IPS-11a (cell line): Measurements from ENCODE around the gene WDR46.
"Not testable (repeated sequence)": the region's sequence is repeated elsewhere in the genome, so short reads cannot be mapped to it uniquely, and the experiment has no call there.

Experiments used
- H3K4me3 ChIP-seq: one replicate; pipeline ENCODE4 v1.5.1; 2013; ENCODE audit warnings: low read depth, low read length, control low read depth

WDR46 gene

DNA sequence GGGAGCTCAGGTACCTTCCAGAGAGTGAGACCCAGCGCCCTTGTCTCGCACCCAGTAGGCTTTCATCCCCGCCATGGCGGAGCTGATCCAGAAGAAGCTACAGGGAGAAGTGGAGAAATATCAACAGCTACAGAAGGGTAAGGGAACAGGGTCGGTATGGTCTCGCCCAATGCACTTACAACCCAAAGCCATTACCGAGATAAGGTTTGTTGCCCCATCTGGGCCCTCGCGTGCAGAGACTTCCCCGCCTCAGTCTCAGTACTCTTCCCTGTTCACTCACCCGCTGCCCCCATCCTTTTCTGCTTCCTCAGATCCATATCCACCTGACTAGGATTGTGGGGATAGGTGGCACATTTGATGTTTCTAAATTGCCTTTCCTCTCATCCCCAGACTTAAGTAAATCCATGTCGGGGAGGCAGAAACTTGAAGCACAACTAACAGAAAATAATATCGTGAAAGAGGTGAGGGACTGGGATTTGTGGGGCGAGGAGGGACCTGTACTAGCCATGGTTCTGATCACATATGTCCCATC is 811 bp upstream of the WDR46 start:
- peak overlapping the region; percentile 96 for H3K4me3 ChIP-seq

DNA sequence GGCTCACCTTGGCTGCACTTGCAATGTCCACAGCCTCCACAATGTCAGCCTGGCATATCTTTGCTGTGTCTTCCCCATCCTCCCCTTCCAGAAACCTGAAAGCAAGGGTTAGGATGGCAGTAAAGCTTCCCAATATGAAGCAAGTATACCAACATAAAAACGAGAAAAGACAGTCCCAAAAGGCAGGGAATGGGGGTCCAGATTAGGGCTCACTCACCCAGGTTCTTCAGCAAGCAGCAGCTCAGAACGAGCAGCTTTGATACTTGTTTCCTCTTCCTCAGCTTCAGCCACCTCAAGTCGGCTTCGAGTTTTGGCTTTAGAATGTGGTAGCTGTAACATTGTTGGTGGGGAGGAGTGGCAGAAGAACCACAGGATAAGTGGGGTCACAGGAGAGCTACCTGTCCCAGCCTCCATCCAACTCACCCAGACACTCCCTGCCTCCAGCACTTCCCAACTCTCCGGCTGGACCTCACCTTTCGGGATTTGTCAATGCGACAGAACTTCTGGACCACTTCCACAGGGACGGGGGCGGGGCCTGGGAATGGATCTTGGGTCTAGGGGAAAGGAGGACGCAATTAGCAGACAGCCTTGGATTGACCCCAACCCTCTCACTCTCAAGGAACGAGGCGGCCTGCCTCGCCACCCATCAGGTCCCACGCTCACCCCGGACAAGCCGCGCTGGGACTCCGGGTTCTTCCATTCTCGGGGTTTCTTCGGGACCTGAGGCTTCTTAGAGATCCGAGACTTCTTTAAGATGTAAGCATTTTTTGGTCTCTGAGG is 708 bp downstream of the WDR46 start:
- H3K4me3 ChIP-seq, result peak overlapping the region; percentile 96

GRCh38 chr6:33286946-33287914 is 1.8 kb downstream of the WDR46 start:
- no peak overlapping the region for H3K4me3 ChIP-seq

DNA sequence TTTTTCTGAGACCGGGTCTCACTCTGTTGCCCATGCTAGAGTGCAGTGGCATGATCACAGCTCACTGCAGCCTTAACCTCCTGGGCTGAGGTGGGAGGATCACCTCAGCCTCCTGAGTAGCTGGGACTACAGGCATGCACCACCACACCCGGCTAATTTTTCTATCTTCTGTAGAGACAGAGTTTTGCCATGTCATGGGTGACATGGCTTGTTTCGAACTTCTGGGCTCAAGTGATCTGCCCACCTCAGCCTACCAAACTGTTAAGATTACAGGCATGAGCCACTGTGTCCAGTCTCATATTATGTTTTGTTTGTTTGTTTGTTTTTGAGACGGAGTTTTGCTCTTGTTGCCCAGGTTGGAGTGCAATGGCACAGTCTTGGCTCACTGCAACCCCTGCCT is 3.8 kb downstream of the WDR46 start:
- H3K4me3 ChIP-seq, result not testable (repeated sequence)

- no peak overlapping the region for H3K4me3 ChIP-seq
These were observed 8.5 kb downstream of the WDR46 start for GRCh38 chr6:33280539-33280938.

- no peak overlapping the region for H3K4me3 ChIP-seq
These were observed 9.0 kb downstream of the WDR46 start for GRCh38 chr6:33279971-33280511.

GRCh38 chr6:33279257-33279695 is 9.8 kb downstream of the WDR46 start:
- no peak overlapping the region for H3K4me3 ChIP-seq

- H3K4me3 ChIP-seq, result no peak overlapping the region
These were observed 10.2 kb downstream of the WDR46 start for GRCh38 chr6:33278810-33279209.

- H3K4me3 ChIP-seq, result no peak overlapping the region
These were observed 10.7 kb downstream of the WDR46 start for GRCh38 chr6:33278392-33278741.

- H3K4me3 ChIP-seq, result peak overlapping the region; percentile 69
These were observed 11.2 kb downstream of the WDR46 start for GRCh38 chr6:33277663-33278391.

GRCh38 chr6:33276864-33277662 is 12.0 kb downstream of the WDR46 start, which contains the start of gene B3GALT4:
Gene B3GALT4 (plus strand): TSS chr6:33277123. CDS start chr6:33277420, 297 bp downstream.
- H3K4me3 ChIP-seq, result peak within 1 kb of the TSS; percentile 69

DNA sequence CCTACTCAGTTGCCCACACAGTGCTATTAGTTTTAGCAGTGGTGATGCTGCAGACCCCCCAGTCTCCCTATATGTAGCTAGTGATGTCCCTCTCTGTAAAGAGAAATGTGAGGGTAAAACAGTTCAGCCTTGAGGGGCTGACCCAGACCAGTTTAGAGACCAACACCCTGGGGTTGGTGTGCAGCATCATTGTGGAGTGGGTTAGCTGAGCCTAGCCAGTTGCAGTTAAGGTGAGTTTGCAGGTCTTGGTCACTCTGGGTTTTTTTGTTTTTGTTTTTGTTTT is 12.5 kb downstream of the WDR46 start:
- H3K4me3 ChIP-seq, result peak overlapping the region; percentile 18

- not testable (repeated sequence) for H3K4me3 ChIP-seq
These were observed 13.1 kb downstream of the WDR46 start for GRCh38 chr6:33275795-33276580.

DNA sequence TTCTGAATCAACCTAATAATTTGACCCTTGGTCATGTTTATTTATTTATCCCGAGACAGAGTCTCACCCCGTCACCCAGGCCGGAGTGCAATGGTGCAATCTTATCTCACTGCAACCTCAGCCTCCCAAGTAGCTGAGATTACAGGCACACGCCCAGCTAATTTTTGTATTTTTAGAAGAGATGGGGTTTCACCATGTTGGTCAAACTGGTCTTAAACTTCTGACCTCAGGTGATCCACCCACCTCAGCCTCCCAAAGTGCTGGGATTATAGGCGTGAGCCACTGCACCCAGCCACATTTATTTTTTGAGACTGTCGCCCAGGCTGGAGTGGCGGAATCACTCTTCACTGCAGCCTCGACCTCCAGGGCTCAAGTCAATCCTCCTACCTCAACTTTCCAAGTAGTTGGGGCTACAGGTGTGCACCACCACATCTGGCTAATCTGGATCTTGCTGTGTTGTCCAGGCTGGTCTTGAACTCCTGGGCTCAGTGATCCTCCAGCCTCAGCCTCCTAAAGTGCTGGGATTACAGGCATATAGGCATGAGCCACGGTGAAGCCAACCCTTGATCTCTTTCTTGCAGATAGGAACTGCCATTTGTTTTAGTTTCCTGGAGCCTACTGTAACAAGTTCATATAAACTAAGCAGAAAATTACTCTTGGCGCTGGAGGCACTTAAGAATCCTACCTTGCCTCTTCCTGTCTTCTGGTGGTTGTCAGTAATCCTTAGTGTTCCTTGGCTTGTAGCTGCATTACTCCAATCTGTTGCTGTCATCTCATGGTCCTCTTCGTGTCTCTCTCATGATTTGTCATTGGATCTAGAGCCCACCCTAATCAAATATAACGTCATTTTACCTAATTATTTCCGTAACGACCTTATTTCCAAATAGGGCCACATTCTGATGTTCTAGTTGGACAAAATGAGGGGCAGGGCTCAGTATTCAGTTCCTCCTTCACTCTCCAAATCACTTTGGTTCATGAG is 14.8 kb downstream of the WDR46 start:
- H3K4me3 ChIP-seq, result peak overlapping the region; percentile 9

DNA sequence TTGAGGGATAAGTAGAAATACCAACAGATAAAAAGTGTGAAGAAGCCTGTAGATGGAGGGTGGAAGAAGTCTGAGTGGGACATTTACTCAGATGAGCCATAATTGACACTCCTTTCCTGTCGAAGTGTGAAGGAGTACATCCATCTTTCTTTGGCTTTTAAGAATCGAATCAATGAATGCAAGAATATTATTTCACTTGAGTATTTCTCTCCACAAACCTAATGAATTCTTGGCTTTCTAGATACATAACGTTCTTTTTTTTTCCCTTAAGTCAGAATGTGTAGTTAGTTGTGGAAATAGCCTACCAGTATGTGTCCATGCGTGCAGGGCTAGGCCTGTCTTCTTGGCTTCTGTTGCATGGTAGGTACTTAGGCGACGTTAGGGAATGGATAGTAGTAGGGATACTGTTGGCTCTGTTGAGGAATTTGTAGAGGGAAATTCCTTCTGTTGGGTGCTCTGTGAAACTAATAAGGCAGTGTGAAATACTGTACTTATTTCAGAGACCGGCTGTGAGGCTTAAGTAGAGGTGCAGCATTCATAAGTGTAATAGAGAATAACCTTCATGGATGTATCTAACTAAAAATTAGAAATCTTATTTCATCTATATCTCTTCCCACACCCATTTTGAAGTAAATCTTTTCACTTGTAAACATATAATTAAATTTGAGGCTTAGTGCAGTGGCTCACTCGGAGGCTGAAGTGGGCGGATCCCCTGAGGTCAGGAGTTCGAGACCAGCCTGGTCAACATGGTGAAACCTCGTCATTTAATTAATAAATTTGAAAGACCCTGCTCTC is 15.7 kb downstream of the WDR46 start:
- peak overlapping the region; percentile 86 for H3K4me3 ChIP-seq

GRCh38 chr6:33272275-33273128 is 16.5 kb downstream of the WDR46 start:
- H3K4me3 ChIP-seq, result peak overlapping the region; percentile 86
